ENCODE results near the gene HDGFL2. TPM values are rescaled to one million over a fixed set of nuclear protein-coding genes. Genes with fewer than 3 reads are reported as not detected.
A peak's percentile ranks its signal among the peaks of the same experiment; 100 is the strongest.
"Not testable (repeated sequence)": the region's sequence is repeated elsewhere in the genome, so short reads cannot be mapped to it uniquely, and the experiment has no call there.

Gene HDGFL2
- total RNA-seq, 1 donor from 2014 or later, result 68.8 TPM

- no peak overlapping the region for H3K4me3 Mint-ChIP-seq (ENCODE audit: unreplicated experiment)
- H3K9me3 Mint-ChIP-seq (ENCODE audit: unreplicated experiment), result no peaks in the 10 kb centered on the region
- H3K27me3 Mint-ChIP-seq (ENCODE audit: unreplicated experiment), result peaks cover 17% of the 10 kb centered on the region
- no peaks in the 10 kb centered on the region for H3K4me1 Mint-ChIP-seq (ENCODE audit: unreplicated experiment)
- no peaks in the 10 kb centered on the region for H3K36me3 Mint-ChIP-seq (ENCODE audit: unreplicated experiment)
- DNase-seq (ENCODE audit: extremely low spot score, unreplicated experiment), result no peak
- no peak overlapping the region for H3K27ac Mint-ChIP-seq (ENCODE audit: unreplicated experiment)
- no peak for TF ChIP-seq CTCF (IDR thresholded peaks at IDR 0.05)
These were observed 69.2 kb downstream of the HDGFL2 start for GRCh38 chr19:4541114-4541805.

- not testable (repeated sequence) for H3K4me3 Mint-ChIP-seq (ENCODE audit: unreplicated experiment); H3K27ac Mint-ChIP-seq (ENCODE audit: unreplicated experiment); H3K9me3 Mint-ChIP-seq (ENCODE audit: unreplicated experiment); H3K36me3 Mint-ChIP-seq (ENCODE audit: unreplicated experiment); DNase-seq (ENCODE audit: extremely low spot score, unreplicated experiment); H3K4me1 Mint-ChIP-seq (ENCODE audit: unreplicated experiment)
- H3K27me3 Mint-ChIP-seq (ENCODE audit: unreplicated experiment), result peaks cover 17% of the 10 kb centered on the region
These were observed 69.7 kb downstream of the HDGFL2 start for GRCh38 chr19:4541806-4542145.

- Mint-ChIP-seq H3K4me3 (ENCODE audit: unreplicated experiment) (no peak overlapping the region), H3K36me3 (ENCODE audit: unreplicated experiment) (no peaks in the 10 kb centered on the region), H3K4me1 (ENCODE audit: unreplicated experiment) (no peaks in the 10 kb centered on the region), H3K27ac (ENCODE audit: unreplicated experiment) (no peak overlapping the region), H3K9me3 (ENCODE audit: unreplicated experiment) (no peaks in the 10 kb centered on the region), H3K27me3 (ENCODE audit: unreplicated experiment) (peaks cover 11% of the 10 kb centered on the region)
- TF ChIP-seq CTCF (IDR thresholded peaks at IDR 0.05), result no peak
- no peak for DNase-seq (ENCODE audit: extremely low spot score, unreplicated experiment)
These were observed 71.1 kb downstream of the HDGFL2 start for GRCh38 chr19:4542896-4543841.

GRCh38 chr19:4543842-4544647 lies 71.9 kb downstream of the HDGFL2 start:
- no peak for DNase-seq (ENCODE audit: extremely low spot score, unreplicated experiment)
- Mint-ChIP-seq H3K27ac (ENCODE audit: unreplicated experiment) (no peak overlapping the region), H3K4me3 (ENCODE audit: unreplicated experiment) (no peak overlapping the region), H3K4me1 (ENCODE audit: unreplicated experiment) (no peaks in the 10 kb centered on the region), H3K9me3 (ENCODE audit: unreplicated experiment) (no peaks in the 10 kb centered on the region), H3K36me3 (ENCODE audit: unreplicated experiment) (no peaks in the 10 kb centered on the region), H3K27me3 (ENCODE audit: unreplicated experiment) (peaks cover 9% of the 10 kb centered on the region)
- TF ChIP-seq CTCF (IDR thresholded peaks at IDR 0.05), result no peak

- TF ChIP-seq CTCF (IDR thresholded peaks at IDR 0.05), result peak; percentile 34
- Mint-ChIP-seq H3K27me3 (ENCODE audit: unreplicated experiment) (no peaks in the 10 kb centered on the region), H3K4me3 (ENCODE audit: unreplicated experiment) (no peak overlapping the region), H3K27ac (ENCODE audit: unreplicated experiment) (no peak overlapping the region), H3K4me1 (ENCODE audit: unreplicated experiment) (no peaks in the 10 kb centered on the region), H3K9me3 (ENCODE audit: unreplicated experiment) (no peaks in the 10 kb centered on the region), H3K36me3 (ENCODE audit: unreplicated experiment) (no peaks in the 10 kb centered on the region)
- DNase-seq (ENCODE audit: extremely low spot score, unreplicated experiment), result no peak
These were observed 75.5 kb downstream of the HDGFL2 start for GRCh38 chr19:4547303-4548237.

All from osteocyte (in vitro differentiated cells).